Activated CD4-positive, alpha-beta memory T cell treated with anti-CD3 and anti-CD28 coated beads for 36 hours (primary cell): ENCODE data around the gene SCN3A. TPM values are rescaled to one million over a fixed set of nuclear protein-coding genes. Genes with fewer than 3 reads are reported as not detected.

Source experiments
- CTCF ChIA-PET: fragments of 350-600 bp; sonication (Branson Sonifier 250); formaldehyde crosslinking; loops from one replicate; lab custom pipeline; 2021; ENCODE audit warnings: antibody characterized with exemption, inconsistent platforms; lab: Charles Lee
- POLR2A ChIA-PET: fragments of 350-600 bp; sonication (Branson Sonifier 250); formaldehyde crosslinking; loops from one replicate; lab custom pipeline; 2021; ENCODE audit warnings: antibody characterized with exemption; lab: Charles Lee
- DNase-seq: peaks from one replicate; pipeline ENCODE4 v3.0.0-alpha.2; 2020
- H3K27ac Mint-ChIP-seq: one replicate; pipeline ENCODE4 v1.8.0; 2021; ENCODE audit warnings: mixed read lengths
- H3K27me3 Mint-ChIP-seq: one replicate; pipeline ENCODE4 v1.8.0; 2021; ENCODE audit warnings: mixed read lengths
- H3K36me3 Mint-ChIP-seq: one replicate; pipeline ENCODE4 v1.8.0; 2021; ENCODE audit warnings: mixed read lengths
- H3K4me1 Mint-ChIP-seq: one replicate; pipeline ENCODE4 v1.8.0; 2021; ENCODE audit warnings: low read depth, mixed read lengths
- H3K4me3 Mint-ChIP-seq: one replicate; pipeline ENCODE4 v1.8.0; 2021; ENCODE audit warnings: mild to moderate bottlenecking, mixed read lengths
- H3K9me3 Mint-ChIP-seq: one replicate; pipeline ENCODE4 v1.8.0; 2021; ENCODE audit warnings: mixed read lengths
- intact Hi-C: fragments of 100-400 bp; cut with micrococcal nuclease; formaldehyde crosslinking; loops from one replicate; pipeline ENCODE4 v1.15.1; 2023
- total RNA-seq, 2 experiments: library from RNA; stranded (reverse); gene quantifications; one replicate each; pipeline ENCODE4 v1.2.3, GENCODE V29; 2021

SCN3A gene
- total RNA-seq, 2 experiments from 2014 or later, result not detected

- Mint-ChIP-seq H3K4me3 (no peak overlapping the region), H3K27me3 (no peaks in the 10 kb centered on the region), H3K36me3 (no peaks in the 10 kb centered on the region), H3K4me1 (no peaks in the 10 kb centered on the region), H3K9me3 (no peaks in the 10 kb centered on the region), H3K27ac (no peak overlapping the region)
- POLR2A ChIA-PET, result no interaction called here
- CTCF ChIA-PET, result interaction anchor here (1.5 to 1.7 kb wide), 2 partner anchors 15 to 20 kb away, joined by 5 read pairs; partner anchors contain the start of genes SCN2A and SCN3A
- intact Hi-C loops, result no loop called here
- DNase-seq, result no peak
Measured at GRCh38 chr2:165219481-165219880, 15.6 kb upstream of the SCN3A start.

GRCh38 chr2:165214093-165214492 lies 10.2 kb upstream of the SCN3A start:
- ChIA-PET POLR2A (no interaction called here), CTCF (interaction anchor here (0.6 kb wide), 1 partner anchor 737 kb away, joined by 3 read pairs; no protein-coding TSS in a partner anchor)
- Mint-ChIP-seq H3K9me3 (no peaks in the 10 kb centered on the region), H3K27me3 (no peaks in the 10 kb centered on the region), H3K36me3 (no peaks in the 10 kb centered on the region), H3K27ac (no peak overlapping the region), H3K4me1 (no peaks in the 10 kb centered on the region), H3K4me3 (no peak overlapping the region)
- DNase-seq, result no peak
- intact Hi-C loops, result no loop called here

- Mint-ChIP-seq H3K27me3 (peaks cover 2% of the 10 kb centered on the region), H3K4me3 (no peak overlapping the region), H3K36me3 (no peaks in the 10 kb centered on the region), H3K27ac (no peak overlapping the region), H3K4me1 (no peaks in the 10 kb centered on the region), H3K9me3 (no peaks in the 10 kb centered on the region)
- intact Hi-C loops, result loop anchor here (10.0 kb wide), 1 partner anchor 473 kb away; no protein-coding TSS in a partner anchor
- no peak for DNase-seq
- ChIA-PET CTCF (interaction anchor here (0.8 kb wide), 1 partner anchor 192 kb away, joined by 3 read pairs; no protein-coding TSS in a partner anchor), POLR2A (no interaction called here)
Measured at GRCh38 chr2:165208094-165208493, 4.2 kb upstream of the SCN3A start.

- Mint-ChIP-seq H3K9me3 (no peaks in the 10 kb centered on the region), H3K27me3 (peaks cover 2% of the 10 kb centered on the region), H3K4me1 (no peaks in the 10 kb centered on the region), H3K36me3 (no peaks in the 10 kb centered on the region), H3K27ac (no peak overlapping the region), H3K4me3 (no peak overlapping the region)
- DNase-seq, result no peak
- CTCF ChIA-PET, result no interaction called here
- intact Hi-C loops, result loop anchor here (2.0 to 10.0 kb wide), 2 partner anchors 213 to 471 kb away; no protein-coding TSS in a partner anchor
- POLR2A ChIA-PET, result no interaction called here
Measured at GRCh38 chr2:165205865-165206264, 2.0 kb upstream of the SCN3A start.

GRCh38 chr2:165202239-165202638 lies 1.6 kb downstream of the SCN3A start:
- H3K27ac Mint-ChIP-seq, result no peak overlapping the region

GRCh38 chr2:165198181-165198580 lies 5.7 kb downstream of the SCN3A start:
- Mint-ChIP-seq H3K27me3 (no peaks in the 10 kb centered on the region), H3K36me3 (no peaks in the 10 kb centered on the region), H3K27ac (no peak overlapping the region), H3K4me1 (no peaks in the 10 kb centered on the region), H3K9me3 (no peaks in the 10 kb centered on the region), H3K4me3 (no peak overlapping the region)
- POLR2A ChIA-PET, result no interaction called here
- CTCF ChIA-PET, result no interaction called here
- intact Hi-C loops, result no loop called here
- no peak for DNase-seq

More at GRCh38 chr2:165202239-165202638, 1.6 kb downstream of the SCN3A start:
- Mint-ChIP-seq H3K4me1 (no peaks in the 10 kb centered on the region), H3K27me3 (peaks cover 2% of the 10 kb centered on the region), H3K36me3 (no peaks in the 10 kb centered on the region), H3K9me3 (no peaks in the 10 kb centered on the region), H3K4me3 (no peak overlapping the region)
- intact Hi-C loops, result loop anchor here (10.0 kb wide), 1 partner anchor 467 kb away; no protein-coding TSS in a partner anchor
- DNase-seq, result no peak
- POLR2A ChIA-PET, result no interaction called here
- CTCF ChIA-PET, result no interaction called here

GRCh38 chr2:165197346-165197745 lies 6.5 kb downstream of the SCN3A start:
- Mint-ChIP-seq H3K9me3 (no peaks in the 10 kb centered on the region), H3K36me3 (no peaks in the 10 kb centered on the region), H3K27me3 (no peaks in the 10 kb centered on the region), H3K4me1 (no peaks in the 10 kb centered on the region), H3K27ac (no peak overlapping the region), H3K4me3 (no peak overlapping the region)
- DNase-seq, result no peak
- intact Hi-C loops, result no loop called here
- ChIA-PET CTCF (no interaction called here), POLR2A (no interaction called here)

- intact Hi-C loops, result no loop called here
- POLR2A ChIA-PET, result no interaction called here
- CTCF ChIA-PET, result no interaction called here
- Mint-ChIP-seq H3K4me3 (no peak overlapping the region), H3K9me3 (no peaks in the 10 kb centered on the region), H3K36me3 (no peaks in the 10 kb centered on the region), H3K4me1 (no peaks in the 10 kb centered on the region), H3K27ac (no peak overlapping the region), H3K27me3 (no peaks in the 10 kb centered on the region)
- no peak for DNase-seq
Measured at GRCh38 chr2:165196411-165196810, 7.4 kb downstream of the SCN3A start.

GRCh38 chr2:165193178-165193777 lies 10.6 kb downstream of the SCN3A start:
- no peak overlapping the region for H3K4me3 Mint-ChIP-seq

GRCh38 chr2:165192729-165193128 lies 11.1 kb downstream of the SCN3A start:
- Mint-ChIP-seq H3K36me3 (no peaks in the 10 kb centered on the region), H3K9me3 (no peaks in the 10 kb centered on the region), H3K4me3 (no peak overlapping the region), H3K4me1 (no peaks in the 10 kb centered on the region), H3K27me3 (no peaks in the 10 kb centered on the region), H3K27ac (no peak overlapping the region)
- intact Hi-C loops, result no loop called here
- CTCF ChIA-PET, result no interaction called here
- no peak for DNase-seq
- POLR2A ChIA-PET, result no interaction called here

More at GRCh38 chr2:165193178-165193777, 10.6 kb downstream of the SCN3A start:
- H3K9me3 Mint-ChIP-seq, result no peaks in the 10 kb centered on the region
- DNase-seq, result no peak
- H3K4me1 Mint-ChIP-seq, result no peaks in the 10 kb centered on the region
- no peak overlapping the region for H3K27ac Mint-ChIP-seq
- no peaks in the 10 kb centered on the region for H3K36me3 Mint-ChIP-seq
- intact Hi-C loops, result no loop called here
- ChIA-PET CTCF (interaction anchor here (1.0 kb wide), 1 partner anchor 201 kb away, joined by 3 read pairs; no protein-coding TSS in a partner anchor), POLR2A (no interaction called here)
- H3K27me3 Mint-ChIP-seq, result no peaks in the 10 kb centered on the region

GRCh38 chr2:165191096-165191728 lies 12.6 kb downstream of the SCN3A start:
- H3K36me3 Mint-ChIP-seq, result no peaks in the 10 kb centered on the region
- intact Hi-C loops, result no loop called here
- no peak overlapping the region for H3K27ac Mint-ChIP-seq
- H3K27me3 Mint-ChIP-seq, result no peaks in the 10 kb centered on the region
- no peaks in the 10 kb centered on the region for H3K4me1 Mint-ChIP-seq
- H3K4me3 Mint-ChIP-seq, result no peak overlapping the region
- CTCF ChIA-PET, result interaction anchor here (1.6 kb wide), 1 partner anchor 13 kb away, joined by 4 read pairs; the partner anchor contains the start of gene SCN3A
- POLR2A ChIA-PET, result no interaction called here
- no peaks in the 10 kb centered on the region for H3K9me3 Mint-ChIP-seq
- DNase-seq, result no peak

- no peak for DNase-seq
- Mint-ChIP-seq H3K4me1 (no peaks in the 10 kb centered on the region), H3K4me3 (no peak overlapping the region), H3K27ac (no peak overlapping the region), H3K36me3 (no peaks in the 10 kb centered on the region), H3K27me3 (no peaks in the 10 kb centered on the region), H3K9me3 (no peaks in the 10 kb centered on the region)
- POLR2A ChIA-PET, result no interaction called here
- CTCF ChIA-PET, result no interaction called here
- intact Hi-C loops, result no loop called here
Measured at GRCh38 chr2:165185633-165186032, 18.2 kb downstream of the SCN3A start.
